CD14-positive monocyte (primary cell): ENCODE data around the gene GTF3C2. TPM values are rescaled to one million over a fixed set of nuclear protein-coding genes. Genes with fewer than 3 reads are reported as not detected.
A peak's percentile ranks its signal among the peaks of the same experiment; 100 is the strongest.

ENCODE experiments used
- DNase-seq, 3 donors: peaks; one replicate each; pipeline ENCODE4 v3.0.0-alpha.2; 2011 to 2022
- H2AFZ ChIP-seq: 2 replicates; pipeline ENCODE4 v1.6.0; 2012; ENCODE audit warnings: mild to moderate bottlenecking, low read depth, low read length, inconsistent platforms; ENCODE audit not compliant: insufficient read depth, poor library complexity, severe bottlenecking
- H3K27ac ChIP-seq, 2 donors: 1 replicate in 1 of 2; 2 replicates in 1 of 2; pipeline ENCODE4 v1.5.1; 2012 to 2013; ENCODE audit warnings: low read length in 2 of 2, control low read depth in 1 of 2, inconsistent platforms in 1 of 2, low read depth in 1 of 2, mild to moderate bottlenecking in 1 of 2
- H3K27me3 ChIP-seq, 2 donors: one replicate each; pipeline versions ENCODE4 v1.6.0 to v1.6.1; 2011 to 2013; ENCODE audit warnings: low read length in 2 of 2; ENCODE audit not compliant: control insufficient read depth in 2 of 2, insufficient read depth in 2 of 2
- H3K36me3 ChIP-seq, 2 donors: replicated peaks in 1 of 2; 1 replicate in 1 of 2; 2 replicates in 1 of 2; pipeline versions ENCODE4 v1.5.1 to v1.6.1; 2012 to 2013; ENCODE audit warnings: low read length in 2 of 2, control low read depth in 1 of 2, inconsistent platforms in 1 of 2, mild to moderate bottlenecking in 1 of 2; ENCODE audit not compliant: insufficient read depth in 2 of 2, control insufficient read depth in 1 of 2
- H3K4me1 ChIP-seq, 2 donors: 1 replicate in 1 of 2; 2 replicates in 1 of 2; pipeline versions ENCODE4 v1.5.1 to v1.6.1; 2012 to 2013; ENCODE audit warnings: low read length in 2 of 2, control low read depth in 1 of 2, inconsistent platforms in 1 of 2, mild to moderate bottlenecking in 1 of 2, moderate library complexity in 1 of 2; ENCODE audit not compliant: insufficient read depth in 2 of 2, control insufficient read depth in 1 of 2
- H3K4me2 ChIP-seq: replicated peaks from 2 replicates; pipeline ENCODE3; 2012; ENCODE audit warnings: low read length, moderate library complexity, mild to moderate bottlenecking; ENCODE audit not compliant: poor library complexity, severe bottlenecking; ENCODE audit errors: extremely low read depth
- H3K4me3 ChIP-seq, 3 experiments: fragments of 200-600 bp in 1 of 3; sonication (generic) in 1 of 3; replicated peaks in 1 of 3; 1 replicate in 2 of 3; 2 replicates in 1 of 3; pipeline ENCODE4 v1.5.1; 2011 to 2013; ENCODE audit warnings: low read length in 3 of 3, mild to moderate bottlenecking in 3 of 3, control low read depth in 2 of 3, low read depth in 2 of 3, inconsistent platforms in 1 of 3, moderate library complexity in 1 of 3
- H3K79me2 ChIP-seq: 2 replicates; pipeline ENCODE4 v1.6.0; 2012; ENCODE audit warnings: mild to moderate bottlenecking, control low read depth, inconsistent platforms, low read length, moderate library complexity; ENCODE audit not compliant: insufficient read depth
- H3K9ac ChIP-seq: 2 replicates; pipeline ENCODE4 v1.6.0; 2017; ENCODE audit warnings: low read length, mild to moderate bottlenecking; ENCODE audit not compliant: insufficient read depth, poor library complexity, severe bottlenecking
- H3K9me3 ChIP-seq, 2 donors: replicated peaks in 1 of 2; 1 replicate in 1 of 2; 2 replicates in 1 of 2; pipeline versions ENCODE4 v1.5.1 to v1.6.1; 2012 to 2013; ENCODE audit warnings: low read length in 2 of 2, control low read depth in 1 of 2; ENCODE audit not compliant: control insufficient read depth in 1 of 2, insufficient read depth in 1 of 2
- H4K20me1 ChIP-seq: 2 replicates; pipeline ENCODE4 v1.6.0; 2012; ENCODE audit warnings: mild to moderate bottlenecking, low read length, control low read depth, moderate library complexity; ENCODE audit not compliant: insufficient read depth
- H3K27ac Mint-ChIP-seq, 7 donors: one replicate each; pipeline ENCODE4 v1.8.0; 2020; ENCODE audit warnings: mild to moderate bottlenecking in 7 of 7, mixed read lengths in 7 of 7, moderate library complexity in 6 of 7, inconsistent platforms in 2 of 7
- H3K27me3 Mint-ChIP-seq, 3 donors: one replicate each; pipeline ENCODE4 v1.8.0; 2021 to 2022; ENCODE audit warnings: low read depth in 3 of 3, mild to moderate bottlenecking in 3 of 3, mixed read lengths in 3 of 3, moderate library complexity in 3 of 3, inconsistent platforms in 1 of 3
- H3K36me3 Mint-ChIP-seq, 2 donors: one replicate each; pipeline ENCODE4 v1.8.0; 2020; ENCODE audit warnings: mixed read lengths in 2 of 2, inconsistent platforms in 1 of 2, mild to moderate bottlenecking in 1 of 2
- H3K4me1 Mint-ChIP-seq: one replicate; pipeline ENCODE4 v1.8.0; 2020; ENCODE audit warnings: mild to moderate bottlenecking, mixed read lengths
- H3K4me3 Mint-ChIP-seq, 2 donors: one replicate each; pipeline ENCODE4 v1.8.0; 2020; ENCODE audit warnings: mild to moderate bottlenecking in 2 of 2, mixed read lengths in 2 of 2, moderate library complexity in 1 of 2
- H3K9me3 Mint-ChIP-seq, 7 donors: one replicate each; pipeline ENCODE4 v1.8.0; 2020 to 2022; ENCODE audit warnings: mixed read lengths in 7 of 7, mild to moderate bottlenecking in 6 of 7, moderate library complexity in 6 of 7, inconsistent platforms in 2 of 7
- WGBS: methylation state at CpG from one replicate; pipeline ENCODE4 v1.1.5; 2013; ENCODE audit warnings: missing lambda C conversion rate; ENCODE audit not compliant: insufficient coverage; 5-methylcytosine and 5-hydroxymethylcytosine counted together
- intact Hi-C, 2 donors: fragments of 100-400 bp; cut with micrococcal nuclease; formaldehyde crosslinking; loops; one replicate each; pipeline versions ENCODE4 v1.15.0 to v1.15.1; 2023
- polyA plus RNA-seq, 3 donors: library from polyadenylated mRNA; depleted of rRNA in 1 of 3; unstranded in 2 of 3; stranded (reverse) in 1 of 3; fragments of 300-500 nt in 2 of 3; fragments of >200 nt in 1 of 3; fragmentation: Illumina TruSeq in 2 of 3; gene quantifications; 1 replicate in 2 of 3; 2 replicates in 1 of 3; pipeline ENCODE4 v1.2.3, GENCODE V29; 2012 to 2021
- TF ChIP-seq, protein P1 (sequence below): fragments of 200-600 bp; IDR thresholded peaks from one replicate; pipeline ENCODE4 v1.8.0; 2022; ENCODE audit warnings: antibody characterized with exemption, mild to moderate bottlenecking

The GTF3C2 gene
- polyA plus RNA-seq, 3 donors, result 34.4 to 70.8 (median 41.7) TPM

DNA sequence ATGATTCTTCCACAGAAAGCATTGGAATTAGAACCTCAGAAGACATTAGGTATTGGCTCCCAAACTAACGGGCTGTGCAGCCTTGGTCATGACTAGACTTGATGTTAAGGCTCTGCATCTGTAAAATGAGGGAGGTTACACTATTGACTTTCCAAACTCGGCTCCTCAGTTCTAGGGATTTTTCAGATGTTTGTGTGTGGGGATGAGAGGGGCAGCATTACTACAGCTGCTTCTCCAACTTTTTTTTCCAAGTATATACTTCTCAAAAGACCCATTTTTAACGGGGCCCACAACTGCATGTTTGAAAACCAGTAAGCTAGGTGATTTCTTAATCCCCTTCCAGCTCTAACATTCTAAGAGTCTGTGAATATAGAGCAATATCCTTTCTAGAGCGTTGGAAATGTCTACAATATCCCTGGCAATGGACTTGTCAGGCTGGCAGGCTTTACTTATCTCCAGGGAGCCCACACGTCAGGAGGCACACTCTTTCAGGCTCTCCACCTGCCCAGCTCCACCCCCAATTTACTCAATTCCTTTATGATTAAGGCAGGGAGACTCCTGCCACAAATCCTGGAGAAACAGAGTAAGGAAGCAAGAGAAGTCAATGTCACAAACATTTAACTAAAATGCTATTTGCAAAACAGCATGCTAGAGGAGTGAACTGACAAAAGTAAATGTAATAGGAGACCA lies 32.8 kb downstream of the GTF3C2 start:
- H2AFZ ChIP-seq, result peak overlapping the region; percentile 93
- H3K79me2 ChIP-seq, result peaks cover 28% of the 10 kb centered on the region
- peak overlapping the region; percentile 95 for H3K4me2 ChIP-seq
- no peaks in the 10 kb centered on the region for H3K9me3 ChIP-seq
- H4K20me1 ChIP-seq, result no peaks in the 10 kb centered on the region
- peak overlapping the region; percentile 80 to 97 (median 88) for H3K4me3 ChIP-seq
- peak overlapping the region; percentile 84 for H3K9ac ChIP-seq
- H3K27me3 ChIP-seq, result no peaks in the 10 kb centered on the region
- Mint-ChIP-seq H3K4me3 (peak overlapping the region; percentile 90 to 97), H3K9me3 (no peaks in the 10 kb centered on the region), H3K27me3 (no peaks in the 10 kb centered on the region), H3K27ac (peak overlapping the region; percentile 96 to 99 (median 98)), H3K4me1 (peaks cover 32% of the 10 kb centered on the region), H3K36me3 (peaks cover 23 to 28% of the 10 kb centered on the region in 2 donors)
- TF ChIP-seq, protein P1, sequence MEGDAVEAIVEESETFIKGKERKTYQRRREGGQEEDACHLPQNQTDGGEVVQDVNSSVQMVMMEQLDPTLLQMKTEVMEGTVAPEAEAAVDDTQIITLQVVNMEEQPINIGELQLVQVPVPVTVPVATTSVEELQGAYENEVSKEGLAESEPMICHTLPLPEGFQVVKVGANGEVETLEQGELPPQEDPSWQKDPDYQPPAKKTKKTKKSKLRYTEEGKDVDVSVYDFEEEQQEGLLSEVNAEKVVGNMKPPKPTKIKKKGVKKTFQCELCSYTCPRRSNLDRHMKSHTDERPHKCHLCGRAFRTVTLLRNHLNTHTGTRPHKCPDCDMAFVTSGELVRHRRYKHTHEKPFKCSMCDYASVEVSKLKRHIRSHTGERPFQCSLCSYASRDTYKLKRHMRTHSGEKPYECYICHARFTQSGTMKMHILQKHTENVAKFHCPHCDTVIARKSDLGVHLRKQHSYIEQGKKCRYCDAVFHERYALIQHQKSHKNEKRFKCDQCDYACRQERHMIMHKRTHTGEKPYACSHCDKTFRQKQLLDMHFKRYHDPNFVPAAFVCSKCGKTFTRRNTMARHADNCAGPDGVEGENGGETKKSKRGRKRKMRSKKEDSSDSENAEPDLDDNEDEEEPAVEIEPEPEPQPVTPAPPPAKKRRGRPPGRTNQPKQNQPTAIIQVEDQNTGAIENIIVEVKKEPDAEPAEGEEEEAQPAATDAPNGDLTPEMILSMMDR, result no peak
- peak overlapping the region in 1 of 2 donors; percentile 94 for H3K27ac ChIP-seq
- peaks cover 24 to 34% of the 10 kb centered on the region in 2 donors for H3K36me3 ChIP-seq
- 38% methylated on average over 1 of the region's 5 CpGs for WGBS
- peaks cover 17 to 20% of the 10 kb centered on the region in 2 donors for H3K4me1 ChIP-seq
- no peak for DNase-seq
- intact Hi-C loops, result no loop called here

DNA sequence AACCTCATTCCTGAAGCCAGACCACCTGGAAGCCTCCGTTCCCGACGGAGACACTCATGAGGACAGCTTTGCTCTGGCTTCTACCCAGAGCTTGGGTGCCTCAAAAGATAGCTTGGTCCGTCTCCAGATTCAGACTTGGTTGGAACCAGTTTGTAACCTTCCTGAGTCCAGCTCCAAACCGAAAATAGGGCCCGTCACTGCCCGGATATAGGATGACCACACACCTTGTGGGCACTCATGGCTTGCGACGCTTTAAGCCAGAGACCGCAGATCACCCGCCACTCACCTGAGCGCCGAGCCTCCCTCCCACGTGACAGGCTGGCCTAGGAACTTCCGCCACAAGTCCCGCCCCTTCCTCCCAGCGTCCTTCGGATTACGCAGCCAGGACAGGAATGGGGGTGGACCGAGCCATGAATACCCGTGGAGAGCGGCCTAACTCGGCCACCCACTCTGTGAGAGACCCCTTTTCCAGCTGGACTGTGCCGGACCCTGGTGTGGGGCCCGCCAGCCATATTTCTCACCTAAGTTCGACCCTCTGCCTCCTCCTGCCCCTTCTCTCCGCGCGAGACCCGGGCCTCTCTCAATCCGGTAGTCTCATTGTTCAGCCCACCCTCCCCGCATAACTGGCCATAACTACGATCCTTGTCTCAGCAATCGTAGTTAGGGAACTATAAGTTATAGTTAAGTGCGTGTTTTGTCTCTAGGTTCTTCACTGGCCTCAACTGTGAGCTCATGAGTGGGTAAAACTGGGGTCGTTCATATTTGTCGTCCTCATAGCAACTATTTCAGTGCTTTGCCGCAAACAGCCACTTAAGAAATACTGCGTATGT lies 33.6 kb downstream of the GTF3C2 start, which contains the start of gene MPV17:
MPV17 (minus strand) TSS at position 332 of the 830 bp plus-strand sequence. CDS start 580 bp downstream, outside the sequence.
- intact Hi-C loops, result no loop called here
- H3K4me3 ChIP-seq, result peak within 1 kb of the TSS; percentile 80 to 97 (median 88)
- TF ChIP-seq, protein P1, result no peak
- H3K27me3 ChIP-seq, result no peaks in the 10 kb centered on the region
- H3K36me3 ChIP-seq, result peaks cover 16 to 27% of the 10 kb centered on the region in 2 donors
- peaks cover 32% of the 10 kb centered on the region for H3K4me1 Mint-ChIP-seq
- H3K36me3 Mint-ChIP-seq, result peaks cover 16 to 27% of the 10 kb centered on the region in 2 donors
- peak; percentile 70 to 85 (median 80) for DNase-seq
- peak within 1 kb of the TSS; percentile 84 for H3K9ac ChIP-seq
- no peaks in the 10 kb centered on the region for H3K9me3 ChIP-seq
- peak within 1 kb of the TSS; percentile 93 for H2AFZ ChIP-seq
- peaks cover 17 to 20% of the 10 kb centered on the region in 2 donors for H3K4me1 ChIP-seq
- peak within 1 kb of the TSS; percentile 90 to 97 for H3K4me3 Mint-ChIP-seq
- peak within 1 kb of the TSS; percentile 95 for H3K4me2 ChIP-seq
- H3K79me2 ChIP-seq, result peaks cover 28% of the 10 kb centered on the region
- WGBS, result under 1% methylated on average over 32 of the region's 39 CpGs
- H3K27ac ChIP-seq, result peak within 1 kb of the TSS; percentile 77 to 94
- no peaks in the 10 kb centered on the region for H4K20me1 ChIP-seq
- H3K27ac Mint-ChIP-seq, result peak within 1 kb of the TSS; percentile 96 to 99 (median 98)
- H3K27me3 Mint-ChIP-seq, result no peaks in the 10 kb centered on the region
- H3K9me3 Mint-ChIP-seq, result no peaks in the 10 kb centered on the region
